Pancreas (tissue), 10 donors: Measurements from ENCODE around the gene TESPA1. TPM values are rescaled to one million over a fixed set of nuclear protein-coding genes. Genes with fewer than 3 reads are reported as not detected.
"Not testable (repeated sequence)": the region's sequence is repeated elsewhere in the genome, so short reads cannot be mapped to it uniquely, and the experiment has no call there.

ENCODE experiments used
- ATAC-seq, 4 donors: fragments of 200-7000 bp; cut with Tn5 transposase; one replicate each; pipeline versions ENCODE4 v1.8.0 to v1.9.1; 2020; ENCODE audit warnings: mild to moderate bottlenecking in 4 of 4, moderate library complexity in 4 of 4
- DNase-seq, 6 donors: peaks; one replicate each; pipeline ENCODE4 v3.0.0-alpha.2; 2020
- FAIRE-seq: peaks from 2 replicates; lab custom pipeline; 2012; peaks lifted over from hg19 to GRCh38; lab: Jason Lieb, UNC
- H3K27ac ChIP-seq, 4 donors: fragments of 200-600 bp; sonication (generic); 1 replicate in 3 of 4; 2 replicates in 1 of 4; pipeline versions ENCODE4 v1.5.0 to v1.8.0; 2020
- H3K27me3 ChIP-seq, 4 donors: fragments of 200-600 bp; one replicate each; pipeline ENCODE4 v1.8.0; 2021
- H3K36me3 ChIP-seq, 3 donors: fragments of 200-600 bp; sonication (generic) in 1 of 3; one replicate each; pipeline versions ENCODE4 v1.5.0 to v1.8.0; 2020 to 2021
- H3K4me1 ChIP-seq, 3 donors: fragments of 200-600 bp; one replicate each; pipeline ENCODE4 v1.8.0; 2021
- H3K4me3 ChIP-seq, 4 donors: fragments of 200-600 bp; sonication (generic) in 2 of 4; one replicate each; pipeline versions ENCODE4 v1.5.0 to v1.8.0; 2020 to 2021
- H3K9me3 ChIP-seq, 4 donors: fragments of 200-600 bp; one replicate each; pipeline ENCODE4 v1.8.0; 2021
- WGBS, 2 donors: extraction: QIAGEN DNeasy Blood & Tissue Kit; methylation state at CpG; one replicate each; pipeline ENCODE4 v1.1.7; 2013; 5-methylcytosine and 5-hydroxymethylcytosine counted together
- intact Hi-C, 3 donors: fragments of 100-400 bp; cut with DNase I; formaldehyde crosslinking; loops; one replicate each; pipeline versions ENCODE4 v1.11.1 to v1.14.2; 2022
- polyA plus RNA-seq, 2 donors: library from polyadenylated mRNA; stranded (reverse); fragments of 200-250 nt; gene quantifications; one replicate each; pipeline ENCODE4 v1.2.3, GENCODE V29; 2013
- total RNA-seq, 6 donors: library from RNA; stranded (reverse); fragmentation: NEBNext Ultra II Directional in 4 of 6; extraction: Animal tissue kit (Norgen Biotek cat#: 25700) in 4 of 6; gene quantifications; one replicate each; pipeline versions ENCODE4 v1.2.1 to v1.2.4, GENCODE V29; 2021 to 2023
- TF ChIP-seq, protein P1 (sequence below), 4 donors: fragments of 200-600 bp; sonication (generic) in 3 of 4; IDR thresholded peaks; one replicate each; pipeline versions ENCODE4 v1.5.0 to v1.8.0; 2021; ENCODE audit warnings: antibody characterized with exemption in 4 of 4
- donor health status: healthy with polysubstance abuse.
- donor health status: DM: no; HTN: no; CAD: no; lungs with moderate emphysema.
- donor health status: DM: no; HTN: no; CAD: no.
- donor health status: control.
- donor health status: control.
- donor health status: Bipolar disorder and iron deficiency.
- donor health status: DM: yes; HTN: yes; CAD: no.
- donor health status: DM: no; HTN: no; CAD: no.
- donor health status: DM: no; HTN: no; CAD: no.
- donor health status: DM: yes; HTN: yes; CAD: no.

TESPA1 gene
- total and polyA plus RNA-seq, 8 donors = 0.08 to 0.60 (median 0.25) TPM

- Histone ChIP-seq H3K27me3 (no peaks in the 10 kb centered on the region), H3K9me3 (no peaks in the 10 kb centered on the region), H3K4me3 (no peak overlapping the region), H3K36me3 (no peaks in the 10 kb centered on the region), H3K4me1 (no peaks in the 10 kb centered on the region), H3K27ac (no peak overlapping the region)
- intact Hi-C loops = no loop called here
- WGBS, 2 donors = 71 to 86% methylated on average over 2 of the region's 2 CpGs
- FAIRE-seq (no peak), ATAC-seq (no peak), DNase-seq (no peak)
- TF ChIP-seq, protein P1, sequence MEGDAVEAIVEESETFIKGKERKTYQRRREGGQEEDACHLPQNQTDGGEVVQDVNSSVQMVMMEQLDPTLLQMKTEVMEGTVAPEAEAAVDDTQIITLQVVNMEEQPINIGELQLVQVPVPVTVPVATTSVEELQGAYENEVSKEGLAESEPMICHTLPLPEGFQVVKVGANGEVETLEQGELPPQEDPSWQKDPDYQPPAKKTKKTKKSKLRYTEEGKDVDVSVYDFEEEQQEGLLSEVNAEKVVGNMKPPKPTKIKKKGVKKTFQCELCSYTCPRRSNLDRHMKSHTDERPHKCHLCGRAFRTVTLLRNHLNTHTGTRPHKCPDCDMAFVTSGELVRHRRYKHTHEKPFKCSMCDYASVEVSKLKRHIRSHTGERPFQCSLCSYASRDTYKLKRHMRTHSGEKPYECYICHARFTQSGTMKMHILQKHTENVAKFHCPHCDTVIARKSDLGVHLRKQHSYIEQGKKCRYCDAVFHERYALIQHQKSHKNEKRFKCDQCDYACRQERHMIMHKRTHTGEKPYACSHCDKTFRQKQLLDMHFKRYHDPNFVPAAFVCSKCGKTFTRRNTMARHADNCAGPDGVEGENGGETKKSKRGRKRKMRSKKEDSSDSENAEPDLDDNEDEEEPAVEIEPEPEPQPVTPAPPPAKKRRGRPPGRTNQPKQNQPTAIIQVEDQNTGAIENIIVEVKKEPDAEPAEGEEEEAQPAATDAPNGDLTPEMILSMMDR (IDR thresholded peaks at IDR 0.05) = no peak
Observed at GRCh38 chr12:54945082-54945481, 39.5 kb downstream of the TESPA1 start.

GRCh38 chr12:54943292-54943691 is 41.3 kb downstream of the TESPA1 start:
- intact Hi-C loops, ATAC-seq, H3K9me3 ChIP-seq, FAIRE-seq, H3K4me1 ChIP-seq, DNase-seq, H3K27me3 ChIP-seq, H3K36me3 ChIP-seq, H3K27ac ChIP-seq, H3K4me3 ChIP-seq: not testable (repeated sequence)
- 52 to 61% methylated on average over 4 of the region's 4 CpGs for WGBS, 2 donors

- H3K9me3 ChIP-seq = no peaks in the 10 kb centered on the region
- DNase-seq (no peak), FAIRE-seq (no peak), ATAC-seq (no peak)
- no peaks in the 10 kb centered on the region for H3K36me3 ChIP-seq
- no peaks in the 10 kb centered on the region for H3K27me3 ChIP-seq
- H3K4me1 ChIP-seq = no peaks in the 10 kb centered on the region
- 69 to 76% methylated on average over 3 of the region's 3 CpGs for WGBS, 2 donors
- TF ChIP-seq, protein P1 (IDR thresholded peaks at IDR 0.05) = no peak
- H3K27ac ChIP-seq = no peak overlapping the region
- no peak overlapping the region for H3K4me3 ChIP-seq
- intact Hi-C loops = no loop called here
Observed at GRCh38 chr12:54941659-54942058, 42.9 kb downstream of the TESPA1 start.

- TF ChIP-seq, protein P1 (IDR thresholded peaks at IDR 0.05) = no peak
- intact Hi-C loops = no loop called here
- H3K27ac ChIP-seq = no peak overlapping the region
- H3K4me3 ChIP-seq = no peak overlapping the region
- H3K27me3 ChIP-seq = no peaks in the 10 kb centered on the region
- FAIRE-seq (no peak), DNase-seq (no peak), ATAC-seq (no peak)
- H3K9me3 ChIP-seq = no peaks in the 10 kb centered on the region
- WGBS, 2 donors = 67 to 79% methylated on average over 6 of the region's 6 CpGs
- no peaks in the 10 kb centered on the region for H3K4me1 ChIP-seq
- no peaks in the 10 kb centered on the region for H3K36me3 ChIP-seq
Observed at GRCh38 chr12:54940727-54941315, 43.7 kb downstream of the TESPA1 start.

GRCh38 chr12:54937929-54938328 is 46.6 kb downstream of the TESPA1 start:
- FAIRE-seq (no peak), DNase-seq (no peak), ATAC-seq (no peak)
- TF ChIP-seq, protein P1 (IDR thresholded peaks at IDR 0.05) = no peak
- intact Hi-C loops = no loop called here
- H3K27ac ChIP-seq = no peak overlapping the region
- WGBS, 2 donors = 65 to 72% methylated on average over 2 of the region's 2 CpGs
- H3K36me3 ChIP-seq = no peaks in the 10 kb centered on the region
- no peaks in the 10 kb centered on the region for H3K4me1 ChIP-seq
- H3K4me3 ChIP-seq = no peak overlapping the region
- no peaks in the 10 kb centered on the region for H3K27me3 ChIP-seq
- no peaks in the 10 kb centered on the region for H3K9me3 ChIP-seq
